Activated B cell treated with CpG ODN at 0.5 μM for 24 hours (primary cell): Measurements from ENCODE around the gene WASL. TPM values are rescaled to one million over a fixed set of nuclear protein-coding genes. Genes with fewer than 3 reads are reported as not detected.

Experiments
- ATAC-seq: fragments of 200-7000 bp; cut with Tn5 transposase; one replicate; pipeline ENCODE4 v1.10.0; 2021; ENCODE audit warnings: low read depth, mild to moderate bottlenecking, moderate library complexity
- CTCF ChIA-PET: fragments of 350-600 bp; sonication (Branson Sonifier 250); formaldehyde crosslinking; loops from one replicate; lab custom pipeline; 2021; ENCODE audit warnings: antibody characterized with exemption; lab: Charles Lee
- POLR2A ChIA-PET: fragments of 350-600 bp; sonication (Branson Sonifier 250); formaldehyde crosslinking; loops from one replicate; lab custom pipeline; 2021; ENCODE audit warnings: antibody characterized with exemption; lab: Charles Lee
- DNase-seq: peaks from one replicate; pipeline ENCODE4 v3.0.0; 2022
- H3K27ac Mint-ChIP-seq: one replicate; pipeline ENCODE4 v1.8.0; 2020; ENCODE audit warnings: mixed read lengths
- H3K27me3 Mint-ChIP-seq: one replicate; pipeline ENCODE4 v1.8.0; 2021; ENCODE audit warnings: mixed read lengths
- H3K36me3 Mint-ChIP-seq: one replicate; pipeline ENCODE4 v1.8.0; 2021; ENCODE audit warnings: low read depth, mixed read lengths
- H3K4me1 Mint-ChIP-seq: one replicate; pipeline ENCODE4 v1.8.0; 2021; ENCODE audit warnings: mixed read lengths
- H3K4me3 Mint-ChIP-seq: one replicate; pipeline ENCODE4 v1.8.0; 2020; ENCODE audit warnings: mild to moderate bottlenecking, mixed read lengths
- H3K9me3 Mint-ChIP-seq: one replicate; pipeline ENCODE4 v1.8.0; 2020; ENCODE audit warnings: mixed read lengths
- intact Hi-C: fragments of 100-400 bp; cut with micrococcal nuclease; formaldehyde crosslinking; loops from one replicate; pipeline ENCODE4 v1.15.1; 2024
- total RNA-seq: library from RNA; stranded (reverse); gene quantifications from 2 replicates; pipeline ENCODE4 v1.2.3, GENCODE V29; 2022
- TF ChIP-seq, protein P1 (sequence below): fragments of 200-600 bp; IDR thresholded peaks from one replicate; pipeline ENCODE4 v1.8.0; 2022; ENCODE audit warnings: antibody characterized with exemption, mild to moderate bottlenecking

The WASL gene
- total RNA-seq, 1 donor from 2014 or later = 6.9 TPM

DNA sequence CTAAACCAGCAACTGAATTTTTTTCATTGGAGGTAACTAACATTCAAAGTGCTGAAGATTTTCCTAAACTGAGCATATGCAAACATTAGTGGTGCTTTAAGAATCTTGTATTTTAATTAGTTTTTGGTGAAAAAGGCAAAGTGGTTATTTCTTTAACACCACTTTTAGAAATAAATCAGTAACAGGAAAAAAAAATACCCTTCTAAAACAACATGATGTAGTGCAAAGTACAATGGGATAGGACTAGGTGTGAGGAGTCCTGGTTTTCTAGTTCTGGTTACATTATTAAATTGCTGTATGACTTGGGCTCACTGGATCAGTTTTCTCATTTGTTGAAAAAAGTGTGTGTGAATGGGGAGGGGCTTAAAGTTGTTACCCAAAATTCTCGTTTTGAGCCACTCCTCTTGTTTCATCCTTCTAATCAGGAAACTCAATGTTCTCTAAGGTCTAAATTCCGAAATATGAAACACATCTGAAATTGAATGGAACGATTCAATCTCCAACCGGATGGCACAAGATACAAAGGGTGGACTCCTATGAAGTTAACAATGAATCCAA, 1.8 kb downstream of the WASL start:
- ATAC-seq (no peak), DNase-seq (no peak)
- TF ChIP-seq, protein P1, sequence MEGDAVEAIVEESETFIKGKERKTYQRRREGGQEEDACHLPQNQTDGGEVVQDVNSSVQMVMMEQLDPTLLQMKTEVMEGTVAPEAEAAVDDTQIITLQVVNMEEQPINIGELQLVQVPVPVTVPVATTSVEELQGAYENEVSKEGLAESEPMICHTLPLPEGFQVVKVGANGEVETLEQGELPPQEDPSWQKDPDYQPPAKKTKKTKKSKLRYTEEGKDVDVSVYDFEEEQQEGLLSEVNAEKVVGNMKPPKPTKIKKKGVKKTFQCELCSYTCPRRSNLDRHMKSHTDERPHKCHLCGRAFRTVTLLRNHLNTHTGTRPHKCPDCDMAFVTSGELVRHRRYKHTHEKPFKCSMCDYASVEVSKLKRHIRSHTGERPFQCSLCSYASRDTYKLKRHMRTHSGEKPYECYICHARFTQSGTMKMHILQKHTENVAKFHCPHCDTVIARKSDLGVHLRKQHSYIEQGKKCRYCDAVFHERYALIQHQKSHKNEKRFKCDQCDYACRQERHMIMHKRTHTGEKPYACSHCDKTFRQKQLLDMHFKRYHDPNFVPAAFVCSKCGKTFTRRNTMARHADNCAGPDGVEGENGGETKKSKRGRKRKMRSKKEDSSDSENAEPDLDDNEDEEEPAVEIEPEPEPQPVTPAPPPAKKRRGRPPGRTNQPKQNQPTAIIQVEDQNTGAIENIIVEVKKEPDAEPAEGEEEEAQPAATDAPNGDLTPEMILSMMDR = no peak
- ChIA-PET POLR2A (no interaction called here), CTCF (no interaction called here)
- H3K27ac Mint-ChIP-seq = no peak overlapping the region
- intact Hi-C loops = no loop called here
- no peaks in the 10 kb centered on the region for H3K27me3 Mint-ChIP-seq
- H3K4me3 Mint-ChIP-seq = peak overlapping the region; percentile 93
- peaks cover 64% of the 10 kb centered on the region for H3K4me1 Mint-ChIP-seq
- H3K36me3 Mint-ChIP-seq = peaks cover 4% of the 10 kb centered on the region
- H3K9me3 Mint-ChIP-seq = no peaks in the 10 kb centered on the region

DNA sequence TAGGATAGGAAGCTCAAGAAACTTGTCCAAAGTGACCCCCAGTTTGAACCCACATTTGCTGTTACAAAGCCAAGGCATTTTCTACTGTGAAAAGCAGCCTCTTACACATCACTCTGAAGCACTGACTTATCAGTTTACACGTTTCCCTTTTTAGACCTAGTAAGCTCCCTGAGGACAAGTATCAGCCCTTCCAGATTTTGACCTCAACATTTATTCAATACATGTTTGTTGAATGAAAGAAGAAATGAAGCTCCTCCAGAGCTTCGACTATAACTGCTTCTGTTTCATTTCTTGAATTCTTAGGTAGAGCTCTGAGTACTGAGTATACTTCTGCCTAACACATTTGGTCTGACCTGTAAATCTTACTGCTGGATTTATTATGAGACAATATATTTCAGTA, 2.7 kb downstream of the WASL start:
- Mint-ChIP-seq H3K27ac (no peak overlapping the region), H3K4me1 (peaks cover 59% of the 10 kb centered on the region), H3K9me3 (no peaks in the 10 kb centered on the region), H3K4me3 (peak overlapping the region; percentile 42), H3K27me3 (no peaks in the 10 kb centered on the region), H3K36me3 (peaks cover 4% of the 10 kb centered on the region)
- POLR2A ChIA-PET = no interaction called here
- no peak for ATAC-seq
- DNase-seq = no peak
- CTCF ChIA-PET = no interaction called here
- TF ChIP-seq, protein P1 = no peak
- intact Hi-C loops = no loop called here

DNA sequence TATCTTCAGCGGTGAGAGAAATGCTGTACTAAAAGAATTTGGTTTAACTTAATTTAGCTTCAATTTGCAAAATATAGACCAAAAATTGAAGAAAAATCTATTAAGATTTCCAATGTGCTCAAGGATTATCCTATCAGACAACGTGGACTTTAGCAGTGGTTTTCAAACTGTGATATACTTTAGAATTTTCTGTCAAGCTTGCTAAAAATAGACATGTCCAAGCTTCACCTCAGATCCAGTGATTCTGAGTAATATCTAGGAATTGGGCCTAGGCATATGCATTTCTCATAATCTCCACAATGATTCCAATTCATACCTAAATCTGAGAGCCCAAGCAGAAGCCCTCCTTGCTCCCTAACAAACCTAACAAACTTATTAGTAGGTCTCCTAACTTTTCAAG, 3.4 kb downstream of the WASL start:
- H3K9me3 Mint-ChIP-seq = no peaks in the 10 kb centered on the region
- POLR2A ChIA-PET = no interaction called here
- no peak for DNase-seq
- no peaks in the 10 kb centered on the region for H3K27me3 Mint-ChIP-seq
- no peak overlapping the region for H3K4me3 Mint-ChIP-seq
- TF ChIP-seq, protein P1 = no peak
- no peak for ATAC-seq
- intact Hi-C loops = no loop called here
- H3K27ac Mint-ChIP-seq = no peak overlapping the region
- CTCF ChIA-PET = no interaction called here
- peaks cover 58% of the 10 kb centered on the region for H3K4me1 Mint-ChIP-seq
- H3K36me3 Mint-ChIP-seq = peaks cover 4% of the 10 kb centered on the region

DNA sequence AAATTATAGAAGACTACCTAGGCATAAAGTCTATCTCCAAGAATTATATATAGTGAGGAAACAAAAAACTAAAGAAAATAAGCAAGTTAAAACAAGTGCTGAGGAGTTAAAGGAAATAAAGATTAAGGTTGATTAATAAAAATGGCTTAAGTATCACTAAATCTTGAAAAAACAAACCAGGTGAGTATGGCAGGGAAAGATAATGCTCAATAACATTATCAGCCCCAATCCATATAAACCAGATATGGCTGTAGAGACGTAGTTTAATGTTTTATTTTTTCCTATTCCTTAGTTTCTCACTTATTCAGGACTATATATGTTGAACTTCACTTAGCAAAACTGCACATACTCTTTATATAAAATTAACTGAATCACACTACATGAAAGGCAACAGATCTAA, 4.4 kb downstream of the WASL start:
- H3K27ac Mint-ChIP-seq = no peak overlapping the region
- H3K27me3 Mint-ChIP-seq = no peaks in the 10 kb centered on the region
- no peak for DNase-seq
- intact Hi-C loops = no loop called here
- POLR2A ChIA-PET = no interaction called here
- CTCF ChIA-PET = no interaction called here
- peaks cover 4% of the 10 kb centered on the region for H3K36me3 Mint-ChIP-seq
- no peak overlapping the region for H3K4me3 Mint-ChIP-seq
- TF ChIP-seq, protein P1 = no peak
- peaks cover 55% of the 10 kb centered on the region for H3K4me1 Mint-ChIP-seq
- no peaks in the 10 kb centered on the region for H3K9me3 Mint-ChIP-seq
- no peak for ATAC-seq

DNA sequence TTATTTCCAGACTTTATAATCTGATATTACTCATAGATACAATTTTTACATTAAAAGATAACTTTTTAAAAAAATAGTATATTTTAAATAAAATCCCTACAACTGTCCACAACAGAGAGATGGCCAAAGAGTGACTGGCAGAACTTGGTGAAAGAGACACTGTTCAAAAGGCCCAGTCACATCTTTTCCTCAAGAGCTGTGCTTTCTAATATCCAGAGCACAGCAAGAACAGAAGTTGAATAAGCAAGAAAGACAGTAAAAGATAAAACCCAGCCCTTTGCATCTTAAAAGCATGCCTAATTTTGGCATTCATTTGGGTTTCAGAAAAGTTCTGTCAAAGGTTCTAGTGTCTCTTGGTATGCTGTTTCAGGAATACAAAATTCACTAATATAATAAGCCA, 6.9 kb downstream of the WASL start:
- CTCF ChIA-PET = no interaction called here
- H3K4me1 Mint-ChIP-seq = peaks cover 49% of the 10 kb centered on the region
- DNase-seq = no peak
- intact Hi-C loops = loop anchor here (2.0 kb wide), 1 partner anchor 17 kb away; no protein-coding TSS in a partner anchor
- ATAC-seq = no peak
- H3K4me3 Mint-ChIP-seq = no peak overlapping the region
- H3K36me3 Mint-ChIP-seq = peaks cover 8% of the 10 kb centered on the region
- TF ChIP-seq, protein P1 = no peak
- POLR2A ChIA-PET = no interaction called here
- no peak overlapping the region for H3K27ac Mint-ChIP-seq
- H3K27me3 Mint-ChIP-seq = no peaks in the 10 kb centered on the region
- H3K9me3 Mint-ChIP-seq = peaks cover 2% of the 10 kb centered on the region
